OCI-LY3 (cell line): ENCODE results near the gene ARHGAP30.
"Not testable (repeated sequence)": the region's sequence is repeated elsewhere in the genome, so short reads cannot be mapped to it uniquely, and the experiment has no call there.

ENCODE experiments used
- H2AFZ ChIP-seq: fragments of 200-600, 300-600 bp; shearing (Covaris generic); 2 replicates; pipeline ENCODE4 v1.6.0; 2014; ENCODE audit warnings: antibody characterized with exemption, low read depth, low read length
- H3K27ac ChIP-seq: fragments of 200-600, 300-600 bp; sonication (generic); 2 replicates; pipeline ENCODE4 v1.5.1; 2014; ENCODE audit warnings: mild to moderate bottlenecking, low read length, moderate library complexity, mixed read lengths
- H3K27me3 ChIP-seq: fragments of 200-600, 300-600 bp; sonication (generic); 2 replicates; pipeline ENCODE4 v1.6.1; 2014; ENCODE audit warnings: low read depth, low read length, mixed read lengths
- H3K36me3 ChIP-seq: fragments of 200-600, 300-600 bp; sonication (generic); replicated peaks from 2 replicates; pipeline ENCODE3; 2014; ENCODE audit warnings: low read depth, low read length, mixed read lengths
- H3K4me1 ChIP-seq: fragments of 300-600, 200-600 bp; sonication (generic); 2 replicates; pipeline ENCODE4 v1.6.1; 2014; ENCODE audit warnings: low read length, mixed read lengths
- H3K4me2 ChIP-seq: fragments of 200-600, 300-600 bp; sonication (generic); 2 replicates; pipeline ENCODE4 v1.6.1; 2014; ENCODE audit warnings: low read length, mixed read lengths
- H3K4me3 ChIP-seq: fragments of 300-600, 200-600 bp; sonication (generic); 2 replicates; pipeline ENCODE4 v1.5.1; 2014; ENCODE audit warnings: antibody characterized with exemption, mild to moderate bottlenecking, low read length, moderate library complexity
- H3K79me2 ChIP-seq: fragments of 300-600, 200-600 bp; shearing (Covaris generic); 2 replicates; pipeline ENCODE4 v1.6.1; 2014; ENCODE audit warnings: mild to moderate bottlenecking, low read length, mixed read lengths
- H3K9ac ChIP-seq: fragments of 300-600, 200-600 bp; shearing (Covaris generic); 2 replicates; pipeline ENCODE4 v1.6.0; 2014; ENCODE audit warnings: mild to moderate bottlenecking, low read length, moderate library complexity
- H3K9me3 ChIP-seq: fragments of 200-600, 300-600 bp; shearing (Covaris generic); 2 replicates; pipeline ENCODE4 v1.6.1; 2014; ENCODE audit warnings: low read length, mixed read lengths; ENCODE audit not compliant: insufficient read depth
- H4K20me1 ChIP-seq: fragments of 200-600, 300-600 bp; sonication (generic); 2 replicates; pipeline ENCODE4 v1.6.1; 2016; ENCODE audit warnings: low read length, mixed read lengths; ENCODE audit not compliant: insufficient read depth
- EZH2phosphoT487 ChIP-seq: fragments of 200-600 bp; shearing (Covaris generic); IDR thresholded peaks from 2 replicates; pipeline ENCODE4 v1.6.1; 2018; ENCODE audit warnings: antibody characterized with exemption, mixed run types, low read depth
- TF ChIP-seq, protein P1 (sequence below): fragments of 200-600, 300-600 bp; sonication (generic); IDR thresholded peaks from 2 replicates; pipeline ENCODE4 v1.5.1; 2014; ENCODE audit warnings: antibody characterized with exemption, low read length, low read depth

ARHGAP30 gene

DNA sequence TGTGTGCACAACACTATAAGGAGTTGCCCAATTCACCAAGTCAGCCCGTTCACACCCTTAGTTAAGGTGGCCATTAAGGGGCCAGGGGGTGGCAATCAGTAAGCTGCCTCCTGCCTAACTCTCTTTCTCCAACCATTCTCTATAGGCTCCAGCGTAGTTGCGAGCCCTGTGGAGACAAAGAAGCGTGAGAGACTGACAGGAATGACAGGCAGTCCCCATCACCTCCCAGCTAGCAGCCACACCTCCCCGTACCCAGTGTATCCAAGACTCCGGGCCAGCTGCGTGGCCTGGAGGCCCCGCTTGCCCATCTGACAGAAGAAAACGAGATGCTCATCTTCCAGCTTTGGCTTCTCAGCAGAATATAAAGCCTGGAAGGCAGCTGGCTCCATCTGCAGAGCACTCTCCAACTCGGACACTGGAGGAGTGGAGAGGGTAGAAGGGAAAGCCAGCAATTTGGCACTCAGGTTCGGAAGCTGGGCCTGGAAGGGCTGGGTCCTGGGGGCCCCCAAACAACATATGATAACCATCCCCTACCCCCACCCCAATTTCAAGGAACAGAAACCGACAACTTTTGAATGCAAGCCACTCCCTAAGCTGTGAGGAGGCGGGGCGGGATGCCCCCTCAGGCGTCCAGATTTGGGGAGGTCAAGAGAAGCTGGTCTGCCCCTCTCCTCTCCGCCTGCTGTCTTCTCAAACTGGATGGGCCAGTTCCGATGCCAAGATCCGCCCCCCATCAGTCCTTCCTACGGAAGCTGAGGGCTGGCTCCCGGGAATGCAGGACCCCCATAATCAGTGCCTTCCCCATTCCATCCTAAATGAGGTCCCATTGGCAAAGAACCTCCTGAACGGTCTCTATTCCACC, 31.8 kb downstream of the ARHGAP30 start:
- no peaks in the 10 kb centered on the region for H3K27me3 ChIP-seq
- no peak overlapping the region for H3K4me2 ChIP-seq
- no peak overlapping the region for H2AFZ ChIP-seq
- H3K9ac ChIP-seq: no peak overlapping the region
- no peak for TF ChIP-seq EZH2phosphoT487
- TF ChIP-seq, protein P1, sequence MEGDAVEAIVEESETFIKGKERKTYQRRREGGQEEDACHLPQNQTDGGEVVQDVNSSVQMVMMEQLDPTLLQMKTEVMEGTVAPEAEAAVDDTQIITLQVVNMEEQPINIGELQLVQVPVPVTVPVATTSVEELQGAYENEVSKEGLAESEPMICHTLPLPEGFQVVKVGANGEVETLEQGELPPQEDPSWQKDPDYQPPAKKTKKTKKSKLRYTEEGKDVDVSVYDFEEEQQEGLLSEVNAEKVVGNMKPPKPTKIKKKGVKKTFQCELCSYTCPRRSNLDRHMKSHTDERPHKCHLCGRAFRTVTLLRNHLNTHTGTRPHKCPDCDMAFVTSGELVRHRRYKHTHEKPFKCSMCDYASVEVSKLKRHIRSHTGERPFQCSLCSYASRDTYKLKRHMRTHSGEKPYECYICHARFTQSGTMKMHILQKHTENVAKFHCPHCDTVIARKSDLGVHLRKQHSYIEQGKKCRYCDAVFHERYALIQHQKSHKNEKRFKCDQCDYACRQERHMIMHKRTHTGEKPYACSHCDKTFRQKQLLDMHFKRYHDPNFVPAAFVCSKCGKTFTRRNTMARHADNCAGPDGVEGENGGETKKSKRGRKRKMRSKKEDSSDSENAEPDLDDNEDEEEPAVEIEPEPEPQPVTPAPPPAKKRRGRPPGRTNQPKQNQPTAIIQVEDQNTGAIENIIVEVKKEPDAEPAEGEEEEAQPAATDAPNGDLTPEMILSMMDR: no peak
- H3K27ac ChIP-seq: no peak overlapping the region
- H3K4me3 ChIP-seq: no peak overlapping the region
- no peaks in the 10 kb centered on the region for H3K9me3 ChIP-seq
- H4K20me1 ChIP-seq: peaks cover 4% of the 10 kb centered on the region; the same call in 1 of the 2 replicates
- no peaks in the 10 kb centered on the region for H3K4me1 ChIP-seq
- no peaks in the 10 kb centered on the region for H3K79me2 ChIP-seq
- H3K36me3 ChIP-seq: peaks cover 37% of the 10 kb centered on the region

DNA sequence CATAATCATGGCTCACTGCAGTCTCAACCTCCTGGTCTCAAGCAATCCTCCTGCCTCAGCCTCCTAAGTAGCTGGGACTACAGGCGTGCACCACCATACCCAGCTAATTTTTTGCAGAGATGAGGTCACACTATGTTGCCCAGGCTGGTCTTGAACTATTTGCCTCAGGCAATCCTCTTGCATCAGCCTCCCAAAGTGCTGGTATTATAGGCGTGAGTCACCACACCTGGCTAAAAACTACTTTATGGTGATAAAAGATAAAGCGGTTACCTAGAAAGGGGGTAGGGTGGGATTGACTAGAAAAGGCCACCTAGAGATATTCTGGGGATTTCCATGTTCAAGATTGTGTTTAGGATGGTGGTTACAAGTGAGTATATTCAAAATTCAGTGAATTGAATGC, 35.9 kb downstream of the ARHGAP30 start:
- Histone ChIP-seq H3K9ac (no peak overlapping the region), H3K79me2 (no peaks in the 10 kb centered on the region), H3K27ac (no peak overlapping the region), H3K27me3 (no peaks in the 10 kb centered on the region), H3K4me2 (no peak overlapping the region), H3K4me3 (no peak overlapping the region), H3K9me3 (no peaks in the 10 kb centered on the region), H3K4me1 (no peaks in the 10 kb centered on the region), H4K20me1 (no peaks in the 10 kb centered on the region), H3K36me3 (peaks cover 7% of the 10 kb centered on the region), H2AFZ (no peak overlapping the region)
- no peak for TF ChIP-seq EZH2phosphoT487
- TF ChIP-seq, protein P1: no peak

DNA sequence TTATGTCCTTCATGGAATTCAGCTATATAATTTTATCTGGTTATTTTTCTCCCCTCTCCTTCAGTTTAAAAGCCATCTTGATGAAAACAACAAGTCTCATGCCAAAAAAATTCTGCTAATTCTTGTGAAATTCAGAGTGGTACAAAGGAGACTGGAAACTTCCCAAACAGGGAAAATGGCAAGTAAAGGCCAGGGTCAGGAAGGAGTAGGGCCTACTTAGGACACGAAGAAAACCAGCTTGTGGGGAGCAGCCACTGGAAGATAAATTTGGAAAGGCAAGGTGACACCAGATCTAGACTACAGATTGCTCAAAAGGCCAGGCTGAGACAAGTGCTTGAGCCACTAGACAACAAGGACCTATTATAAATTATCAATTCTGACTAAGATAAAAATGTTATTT, 37.3 kb downstream of the ARHGAP30 start:
- H3K4me2 ChIP-seq: no peak overlapping the region
- no peaks in the 10 kb centered on the region for H3K4me1 ChIP-seq
- H3K4me3 ChIP-seq: no peak overlapping the region
- no peaks in the 10 kb centered on the region for H3K79me2 ChIP-seq
- no peak overlapping the region for H3K9ac ChIP-seq
- H4K20me1 ChIP-seq: no peaks in the 10 kb centered on the region
- no peaks in the 10 kb centered on the region for H3K27me3 ChIP-seq
- H2AFZ ChIP-seq: no peak overlapping the region
- TF ChIP-seq, protein P1: no peak
- TF ChIP-seq EZH2phosphoT487: no peak
- H3K36me3 ChIP-seq: peaks cover 5% of the 10 kb centered on the region
- H3K27ac ChIP-seq: no peak overlapping the region
- H3K9me3 ChIP-seq: no peaks in the 10 kb centered on the region

DNA sequence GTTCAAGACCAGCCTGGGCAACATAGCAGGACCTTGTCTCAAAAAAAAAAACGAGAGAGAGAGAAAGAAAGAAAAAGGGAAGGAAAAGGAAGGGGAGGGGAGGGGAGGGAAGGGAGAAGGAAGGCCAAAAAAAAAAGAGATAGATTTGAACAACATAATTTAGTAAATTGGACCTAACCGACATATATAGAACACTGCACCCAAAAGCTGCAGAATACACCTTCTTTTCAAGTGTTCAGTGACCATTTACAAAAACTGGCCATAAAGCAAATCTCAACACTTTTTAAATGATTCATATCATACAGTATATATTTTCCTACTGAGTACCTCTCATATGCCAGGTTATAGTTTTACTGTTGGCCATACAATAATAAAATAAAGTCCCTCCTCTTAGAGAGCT, 37.8 kb downstream of the ARHGAP30 start:
- H2AFZ ChIP-seq: no peak overlapping the region
- H3K27me3 ChIP-seq: no peaks in the 10 kb centered on the region
- H3K9ac ChIP-seq: no peak overlapping the region
- no peaks in the 10 kb centered on the region for H4K20me1 ChIP-seq
- no peak for TF ChIP-seq EZH2phosphoT487
- TF ChIP-seq, protein P1: no peak
- H3K9me3 ChIP-seq: no peaks in the 10 kb centered on the region
- no peak overlapping the region for H3K27ac ChIP-seq
- H3K4me1 ChIP-seq: no peaks in the 10 kb centered on the region
- H3K4me3 ChIP-seq: no peak overlapping the region
- no peaks in the 10 kb centered on the region for H3K36me3 ChIP-seq
- no peaks in the 10 kb centered on the region for H3K79me2 ChIP-seq
- H3K4me2 ChIP-seq: no peak overlapping the region

DNA sequence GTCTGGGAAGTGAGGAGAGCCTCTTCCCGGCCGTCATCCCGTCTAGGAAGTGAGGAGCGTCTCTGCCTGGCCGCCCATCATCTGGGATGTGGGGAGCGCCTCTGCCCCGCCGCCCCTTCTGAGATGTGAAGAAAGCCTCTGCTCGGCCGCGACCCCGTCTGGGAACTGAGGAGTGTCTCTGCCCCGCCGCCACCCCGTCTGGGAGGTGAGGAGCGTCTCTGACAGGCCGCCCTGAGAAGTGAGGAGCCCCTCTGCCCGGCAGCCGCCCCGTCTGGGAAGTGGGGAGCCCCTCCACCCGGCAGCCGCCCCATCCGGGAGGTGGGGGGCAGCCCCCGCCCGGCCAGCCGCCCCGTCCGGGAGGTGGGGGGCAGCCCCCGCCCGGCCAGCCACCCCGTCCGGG, 40.2 kb downstream of the ARHGAP30 start:
- not testable (repeated sequence) for H3K9ac ChIP-seq, H3K4me3 ChIP-seq, H4K20me1 ChIP-seq, H3K9me3 ChIP-seq, H3K4me2 ChIP-seq, H3K36me3 ChIP-seq, H3K4me1 ChIP-seq, H3K27me3 ChIP-seq, H3K79me2 ChIP-seq, H3K27ac ChIP-seq, H2AFZ ChIP-seq

DNA sequence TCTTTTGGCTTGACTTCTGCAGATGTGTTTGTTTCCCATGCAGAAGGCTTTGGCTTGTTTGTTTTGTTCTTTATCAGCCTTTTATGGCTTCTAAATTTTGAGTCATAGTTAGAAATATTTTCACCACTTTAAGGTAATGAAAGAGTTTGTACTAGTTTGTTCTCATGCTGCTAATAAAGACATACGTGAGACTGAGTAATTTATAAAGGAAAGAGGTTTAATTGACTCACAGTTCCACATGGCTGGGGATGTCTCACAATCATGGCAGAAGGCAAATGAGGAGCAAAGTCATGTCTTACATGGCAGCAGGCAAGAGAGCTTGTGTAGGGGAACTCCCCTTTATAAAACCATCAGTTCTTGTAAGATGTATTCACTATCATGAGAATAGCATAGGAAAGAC, 42.7 kb downstream of the ARHGAP30 start:
- H3K4me3 ChIP-seq, H4K20me1 ChIP-seq, H3K9me3 ChIP-seq, H3K4me1 ChIP-seq, H3K4me2 ChIP-seq, H3K36me3 ChIP-seq, H3K27ac ChIP-seq, H2AFZ ChIP-seq, H3K27me3 ChIP-seq, H3K79me2 ChIP-seq, H3K9ac ChIP-seq: not testable (repeated sequence)
